Islet of Langerhans (tissue), 1 donor: Measurements from ENCODE around the gene CFAP299.

Source experiments
- FAIRE-seq: peaks from one replicate; lab custom pipeline; 2011; peaks lifted over from hg19 to GRCh38; lab: Jason Lieb, UNC

CFAP299 gene

GRCh38 chr4:80448056-80448455, 112.5 kb downstream of the CFAP299 start:
- no peak for FAIRE-seq

- no peak for FAIRE-seq
These were observed 116.5 kb downstream of the CFAP299 start for GRCh38 chr4:80452055-80452454.

- peak; percentile 92 for FAIRE-seq
These were observed 117.2 kb downstream of the CFAP299 start for GRCh38 chr4:80452768-80453167.

GRCh38 chr4:80454040-80454439, 118.5 kb downstream of the CFAP299 start:
- FAIRE-seq = no peak

- FAIRE-seq = no peak
These were observed 119.0 kb downstream of the CFAP299 start for GRCh38 chr4:80454556-80454955.

- FAIRE-seq = no peak
These were observed 124.5 kb downstream of the CFAP299 start for GRCh38 chr4:80459918-80460473.

GRCh38 chr4:80461412-80461811, 125.9 kb downstream of the CFAP299 start:
- FAIRE-seq = no peak

GRCh38 chr4:80462621-80463091, 127.1 kb downstream of the CFAP299 start:
- FAIRE-seq = no peak

- no peak for FAIRE-seq
These were observed 128.0 kb downstream of the CFAP299 start for GRCh38 chr4:80463509-80463908.

- no peak for FAIRE-seq
These were observed 129.7 kb downstream of the CFAP299 start for GRCh38 chr4:80465238-80465637.

GRCh38 chr4:80465736-80466135, 130.2 kb downstream of the CFAP299 start:
- no peak for FAIRE-seq

- FAIRE-seq = no peak
These were observed 131.1 kb downstream of the CFAP299 start for GRCh38 chr4:80466618-80467017.

- FAIRE-seq = peak; percentile 33
These were observed 136.2 kb downstream of the CFAP299 start for GRCh38 chr4:80471756-80472155.

GRCh38 chr4:80475236-80475635, 139.7 kb downstream of the CFAP299 start:
- FAIRE-seq = no peak

- no peak for FAIRE-seq
These were observed 140.3 kb downstream of the CFAP299 start for GRCh38 chr4:80475798-80476197.

GRCh38 chr4:80484712-80485111, 149.2 kb downstream of the CFAP299 start:
- no peak for FAIRE-seq

GRCh38 chr4:80486603-80487002, 151.1 kb downstream of the CFAP299 start:
- no peak for FAIRE-seq

GRCh38 chr4:80489798-80490197, 154.3 kb downstream of the CFAP299 start:
- FAIRE-seq = no peak

- no peak for FAIRE-seq
These were observed 157.2 kb downstream of the CFAP299 start for GRCh38 chr4:80492761-80493160.

- no peak for FAIRE-seq
These were observed 160.3 kb downstream of the CFAP299 start for GRCh38 chr4:80495865-80496264.

- no peak for FAIRE-seq
These were observed 163.2 kb downstream of the CFAP299 start for GRCh38 chr4:80498725-80499124.

GRCh38 chr4:80500613-80501012, 165.1 kb downstream of the CFAP299 start:
- no peak for FAIRE-seq

GRCh38 chr4:80507077-80507476, 171.5 kb downstream of the CFAP299 start:
- peak; percentile 5 for FAIRE-seq

- FAIRE-seq = no peak
These were observed 172.0 kb downstream of the CFAP299 start for GRCh38 chr4:80507507-80507906.

- FAIRE-seq = peak; percentile 21
These were observed 180.0 kb downstream of the CFAP299 start for GRCh38 chr4:80515496-80515895.
